ENCODE measurements around the gene AP5Z1. TPM values are rescaled to one million over a fixed set of nuclear protein-coding genes. Genes with fewer than 3 reads are reported as not detected.
A peak's percentile ranks its signal among the peaks of the same experiment; 100 is the strongest.
"Not testable (repeated sequence)": the region's sequence is repeated elsewhere in the genome, so short reads cannot be mapped to it uniquely, and the experiment has no call there.

Gene AP5Z1
- total RNA-seq, 1 donor from 2014 or later: 12.3 TPM

DNA sequence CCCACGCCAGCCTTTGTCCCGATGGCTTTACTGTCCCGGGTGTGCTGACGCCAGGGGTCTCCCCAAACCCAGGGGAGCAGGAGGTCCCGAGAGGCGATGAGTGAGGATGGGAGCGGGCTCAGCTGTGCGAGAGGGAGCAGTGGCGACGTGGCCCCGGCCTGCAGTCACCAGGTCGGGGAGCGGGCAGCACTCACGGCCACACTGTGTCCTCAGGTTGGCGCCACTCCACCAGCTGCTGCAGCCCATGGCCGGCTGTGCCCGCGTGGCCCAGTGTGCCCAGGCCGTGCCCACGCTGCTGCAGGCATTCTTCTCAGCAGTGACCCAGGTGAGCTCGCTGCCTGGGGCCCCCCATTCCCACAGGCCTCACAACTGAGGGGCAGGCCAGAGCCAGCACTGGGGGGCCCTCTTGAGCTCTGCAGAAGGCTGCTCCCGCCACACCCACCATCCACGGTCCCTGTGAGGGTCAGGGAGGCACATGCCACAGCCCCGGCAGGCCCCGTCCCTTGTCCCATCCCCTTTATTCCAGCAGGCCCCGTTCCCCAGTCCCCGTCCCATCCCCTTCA lies 13.3 kb downstream of the AP5Z1 start:
- DNase-seq: no peak

DNA sequence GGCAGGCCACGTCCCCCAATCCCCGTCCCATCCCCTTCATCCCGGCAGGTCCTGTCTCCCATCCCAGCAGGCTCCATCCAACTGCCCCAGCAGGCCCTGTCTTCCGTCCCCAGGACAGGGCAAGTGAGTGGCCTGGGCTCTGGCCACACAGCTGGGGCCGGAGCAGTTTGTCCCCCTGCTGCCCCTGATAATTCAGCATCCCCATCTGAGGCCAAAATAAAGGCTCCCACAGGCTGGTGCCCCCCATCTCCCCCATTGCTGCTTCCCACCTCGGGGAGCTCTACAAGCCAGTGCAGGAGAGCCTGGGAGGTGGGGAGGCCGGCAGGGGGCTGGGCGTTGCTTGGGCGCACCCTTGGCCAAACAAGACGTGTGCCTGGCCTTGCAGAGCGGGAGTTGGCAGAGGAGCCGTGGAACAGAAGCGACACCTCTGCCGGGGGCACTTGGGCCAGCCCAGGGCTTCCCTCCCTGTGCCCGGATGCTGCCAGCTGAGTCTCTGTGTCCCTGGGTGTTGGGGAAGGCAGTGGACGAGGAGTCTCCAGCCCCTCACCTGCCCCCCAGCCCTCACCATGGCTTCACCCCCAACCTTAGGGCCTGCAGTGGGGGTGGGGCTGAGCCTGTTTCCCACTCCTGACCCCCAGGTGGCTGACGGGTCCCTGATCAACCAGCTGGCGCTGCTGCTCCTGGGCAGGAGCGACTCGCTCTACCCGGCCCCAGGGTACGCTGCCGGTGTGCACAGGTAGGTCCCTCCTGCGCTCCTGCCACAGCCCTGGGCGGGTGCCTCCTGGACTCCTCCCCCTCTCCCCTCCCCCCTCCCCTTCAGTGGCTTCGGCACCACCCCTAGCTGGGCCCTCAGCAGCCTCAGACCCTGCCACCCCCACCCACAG lies 14.0 kb downstream of the AP5Z1 start:
- no peak for DNase-seq

DNA sequence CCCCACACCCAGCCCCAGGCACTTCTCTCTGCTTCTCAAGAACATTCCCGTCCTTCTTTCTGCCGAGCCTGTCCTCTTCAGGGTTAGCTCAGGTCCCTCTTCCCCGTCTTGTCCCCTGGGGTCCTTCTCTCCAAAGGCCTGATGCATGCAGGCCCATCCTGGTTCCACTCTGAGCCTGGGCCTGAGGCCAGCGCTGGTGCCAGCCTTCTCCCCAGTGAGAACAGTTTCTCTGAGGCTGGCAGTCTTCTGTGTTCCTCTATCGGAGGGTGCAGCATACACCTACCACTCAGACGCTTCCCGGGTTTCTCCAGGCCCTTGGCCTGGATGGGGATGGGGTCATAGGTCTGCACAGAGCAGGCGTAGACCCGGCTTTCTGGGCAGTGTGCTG lies 14.6 kb downstream of the AP5Z1 start:
- DNase-seq: no peak

- no peak for DNase-seq
Observed at GRCh38 chr7:4790516-4790991, 15.1 kb downstream of the AP5Z1 start.

DNA sequence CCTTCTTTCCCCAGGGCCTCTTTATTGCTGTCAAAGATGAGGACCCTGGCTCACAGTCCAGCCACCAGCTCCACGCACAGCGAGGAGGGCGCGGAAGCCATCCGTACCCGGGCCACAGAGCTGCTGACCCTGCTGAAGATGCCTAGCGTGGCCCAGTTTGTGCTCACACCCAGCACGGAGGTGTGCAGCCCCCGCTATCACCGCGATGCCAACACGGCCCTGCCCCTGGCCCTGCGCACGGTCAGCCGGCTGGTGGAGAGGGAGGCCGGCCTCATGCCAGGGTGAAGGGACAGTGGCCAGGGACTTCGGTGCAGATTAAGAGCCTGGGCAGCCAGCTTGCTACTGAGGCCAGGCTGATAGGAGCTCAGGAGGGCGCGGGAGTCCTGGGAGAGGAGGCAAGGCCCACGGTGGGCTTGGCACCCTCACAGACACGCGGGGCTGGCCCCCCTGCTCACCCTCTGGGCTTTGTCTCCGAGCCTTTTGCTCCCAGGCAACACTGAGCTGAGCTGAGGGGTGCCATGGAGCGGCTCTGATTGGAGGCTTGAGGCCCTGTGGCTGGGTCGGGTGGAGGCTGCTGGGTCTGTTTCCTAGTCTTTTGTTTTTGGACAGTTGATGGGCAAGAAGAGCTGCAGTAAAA lies 15.8 kb downstream of the AP5Z1 start:
- no peak for DNase-seq

GRCh38 chr7:4791738-4792536 lies 16.5 kb downstream of the AP5Z1 start:
- peak; percentile 31 for DNase-seq

DNA sequence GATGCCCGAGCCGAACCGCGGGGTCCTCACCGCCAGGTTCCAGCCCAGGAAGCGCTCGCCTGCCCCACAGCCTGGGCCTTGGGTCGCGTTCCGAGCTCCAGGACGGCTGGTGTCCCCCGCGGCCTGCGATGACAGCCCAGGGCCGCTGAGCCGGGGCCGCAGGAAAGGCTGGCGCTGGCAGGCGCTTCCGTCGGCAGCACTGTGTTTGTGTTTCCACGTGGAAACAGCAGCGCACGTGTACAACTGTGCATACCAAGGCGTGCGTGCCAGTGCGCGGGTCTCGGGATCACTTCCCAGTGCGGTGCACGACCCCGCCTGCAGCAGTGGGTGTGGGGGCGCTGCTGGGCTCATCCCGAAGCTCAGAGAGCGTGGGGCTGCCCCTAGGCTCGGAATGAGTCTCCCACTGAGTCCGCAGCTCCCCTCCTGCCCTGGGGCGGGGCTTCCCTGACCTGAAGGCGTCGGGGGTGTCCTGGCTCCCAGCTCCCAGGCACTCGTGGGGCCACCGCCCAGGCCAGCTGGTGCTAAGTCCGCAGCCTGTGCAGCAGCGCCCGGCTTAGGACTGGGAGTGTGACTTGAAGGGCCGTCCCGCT lies 17.2 kb downstream of the AP5Z1 start:
- DNase-seq: no peak

DNA sequence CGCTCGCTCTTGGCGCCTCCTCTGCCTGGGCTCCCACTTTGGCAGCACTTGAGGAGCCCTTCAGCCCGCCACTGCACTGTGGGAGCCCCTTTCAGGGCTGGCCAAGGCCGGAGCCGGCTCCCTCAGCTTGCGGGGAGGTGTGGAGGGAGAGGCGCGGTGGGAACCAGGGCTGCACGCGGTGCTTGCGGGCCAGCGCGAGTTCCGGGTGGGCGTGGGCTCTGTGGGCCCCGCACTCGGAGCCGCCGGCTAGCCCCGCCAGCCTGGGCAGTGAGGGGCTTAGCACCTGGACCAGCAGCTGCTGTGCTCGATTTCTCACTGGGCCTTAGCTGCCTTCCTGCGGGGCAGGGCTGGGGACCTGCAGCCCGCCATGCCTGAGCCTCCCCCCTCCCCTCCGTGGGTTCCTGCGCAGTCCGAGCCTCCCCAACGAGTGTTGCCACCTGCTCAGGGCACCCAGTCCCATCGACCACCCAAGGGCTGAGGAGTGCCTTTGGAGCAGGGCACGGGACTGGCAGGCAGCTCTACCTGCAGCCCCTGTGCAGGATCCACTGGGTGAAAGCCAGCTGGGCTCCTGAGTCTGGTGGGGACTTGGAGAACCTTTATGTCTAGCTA lies 18.1 kb downstream of the AP5Z1 start:
- not testable (repeated sequence) for DNase-seq

DNA sequence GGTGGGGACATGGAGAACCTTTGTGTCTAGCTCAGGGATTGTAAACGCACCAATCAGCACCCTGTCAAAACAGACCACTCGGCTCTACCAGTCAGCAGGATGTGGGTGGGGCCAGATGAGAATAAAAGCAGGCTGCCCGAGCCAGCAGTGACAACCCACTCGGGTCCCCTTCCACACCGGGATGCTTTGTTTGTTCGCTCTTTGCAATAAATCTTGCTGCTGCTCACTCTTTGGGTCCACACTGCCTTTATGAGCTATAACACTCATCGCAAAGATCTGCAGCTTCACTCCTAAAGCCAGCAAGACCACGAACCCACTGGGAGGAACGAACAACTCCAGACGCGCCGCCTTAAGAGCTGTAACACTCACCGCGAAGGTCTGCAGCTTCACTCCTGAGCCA lies 18.7 kb downstream of the AP5Z1 start:
- DNase-seq: not testable (repeated sequence)

- no peak for DNase-seq
Observed at GRCh38 chr7:4794591-4795350, 19.3 kb downstream of the AP5Z1 start.

DNA sequence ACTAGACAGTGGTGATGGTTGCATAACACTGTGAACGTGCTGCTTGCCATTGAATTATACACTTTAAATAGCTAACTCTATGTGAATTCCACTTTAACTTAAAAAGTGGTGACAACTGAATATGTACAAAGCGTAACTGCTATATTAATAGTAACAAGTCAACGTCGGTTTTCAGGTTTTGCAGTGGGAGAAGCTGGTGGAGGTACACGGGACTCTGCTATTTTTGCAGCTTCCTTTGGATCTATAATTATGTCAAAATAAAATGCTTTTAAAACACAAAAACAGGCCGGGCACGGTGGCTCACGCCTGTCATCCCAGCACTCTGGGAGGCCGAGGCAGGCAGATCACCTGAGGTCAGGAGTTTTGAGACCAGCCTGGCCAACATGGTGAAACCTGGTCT lies 21.0 kb downstream of the AP5Z1 start:
- no peak for DNase-seq

DNA sequence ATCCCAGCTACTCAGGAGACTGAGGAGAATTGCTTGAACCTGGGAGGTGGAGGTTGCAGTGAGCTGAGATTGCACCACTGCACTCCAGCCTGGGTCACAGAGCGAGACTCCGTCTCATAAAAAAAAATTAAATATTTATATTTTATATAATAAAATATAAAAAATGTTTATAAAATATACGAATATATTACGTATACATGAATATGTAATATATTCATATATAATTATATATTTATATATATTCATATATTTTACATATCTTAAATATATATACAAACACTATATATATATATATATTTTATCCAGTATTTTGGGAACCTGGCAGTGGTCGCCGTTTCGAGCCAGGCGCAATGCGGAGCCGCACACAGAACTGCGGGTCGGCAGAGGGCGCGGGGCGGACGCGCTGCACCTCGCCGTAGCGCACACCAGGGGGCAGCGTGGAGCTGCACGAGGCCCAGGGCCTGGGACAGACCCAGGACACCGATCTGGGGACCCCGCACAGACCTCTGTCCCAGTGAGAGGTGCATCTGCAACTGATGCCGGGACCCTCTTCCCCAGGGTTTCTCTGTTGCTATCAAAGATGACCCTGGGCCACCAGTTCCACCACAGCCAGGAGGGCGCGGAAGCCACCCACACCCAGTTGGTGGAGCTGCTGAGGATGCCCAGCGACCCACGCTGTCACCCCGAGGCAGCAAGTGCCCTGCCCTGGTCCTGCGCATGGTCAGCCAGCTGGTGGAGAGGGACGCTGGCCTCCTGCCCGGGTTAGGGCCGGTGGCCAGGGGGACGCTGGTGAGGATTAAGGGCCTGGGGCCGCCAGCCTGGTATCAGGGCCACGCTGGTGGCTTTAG lies 22.7 kb downstream of the AP5Z1 start:
- DNase-seq: no peak

DNA sequence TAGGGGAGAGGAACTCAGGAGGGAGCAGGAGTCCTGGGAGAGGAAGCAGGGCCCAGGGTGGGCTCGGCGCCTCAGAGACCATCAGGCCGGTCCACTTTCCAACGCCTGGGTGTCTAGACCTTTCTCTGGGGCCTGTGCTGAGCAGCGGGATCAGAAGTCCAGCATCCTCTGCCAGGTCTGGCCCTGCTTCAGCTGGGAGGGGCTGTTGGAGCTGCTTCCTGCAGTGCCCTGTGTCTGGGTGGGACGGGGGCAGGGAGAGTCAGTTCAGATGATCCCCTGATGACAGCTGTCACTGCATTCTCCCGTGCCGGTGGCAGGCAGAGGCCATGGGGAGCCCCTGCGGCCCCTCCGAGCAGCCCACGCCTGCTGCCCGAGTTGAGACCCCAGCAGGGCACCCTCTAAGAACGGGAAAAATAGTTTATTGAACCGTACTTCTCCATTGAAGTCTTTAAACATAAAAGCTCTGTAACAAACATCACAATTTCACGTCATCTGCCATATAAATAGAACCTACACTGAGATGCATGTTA lies 23.3 kb downstream of the AP5Z1 start:
- no peak for DNase-seq

DNA sequence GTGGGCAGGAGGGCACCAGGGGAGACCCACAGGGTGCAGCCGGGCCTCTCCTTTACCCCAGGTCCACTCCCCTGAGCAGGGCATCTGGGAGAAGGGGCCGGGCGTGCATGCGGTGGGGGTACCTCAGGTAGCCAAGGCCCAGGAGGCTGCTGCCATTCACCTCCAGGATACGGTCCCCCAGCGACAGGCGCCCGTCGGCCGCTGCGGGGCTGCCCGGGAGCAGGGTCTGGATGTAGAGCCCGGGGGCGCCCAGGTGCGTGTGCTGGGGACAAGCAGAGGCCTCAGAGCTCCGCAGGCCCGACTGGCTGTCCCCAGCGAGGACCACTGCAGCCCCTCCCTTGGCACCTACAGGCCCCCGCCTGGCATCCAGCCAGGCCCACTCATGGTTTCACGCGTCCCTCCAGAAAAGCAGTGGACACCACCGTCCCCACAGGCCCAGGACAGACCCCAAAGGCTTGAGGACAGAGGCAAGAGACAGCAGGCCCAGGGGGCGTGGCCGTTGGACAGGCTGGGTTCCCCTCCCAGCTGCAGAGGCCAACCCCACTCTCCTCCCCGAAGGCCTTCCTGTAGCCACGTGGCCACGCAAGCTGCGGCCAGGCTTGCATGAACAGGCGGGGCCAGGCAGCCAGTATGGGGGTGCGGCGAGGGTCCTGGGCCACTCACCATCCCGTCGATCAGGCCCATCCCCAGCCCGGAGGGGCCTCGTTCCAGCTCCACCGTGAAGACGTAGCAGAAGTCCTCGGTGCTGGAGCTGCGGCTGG lies 24.3 kb downstream of the AP5Z1 start:
- DNase-seq: no peak

DNA sequence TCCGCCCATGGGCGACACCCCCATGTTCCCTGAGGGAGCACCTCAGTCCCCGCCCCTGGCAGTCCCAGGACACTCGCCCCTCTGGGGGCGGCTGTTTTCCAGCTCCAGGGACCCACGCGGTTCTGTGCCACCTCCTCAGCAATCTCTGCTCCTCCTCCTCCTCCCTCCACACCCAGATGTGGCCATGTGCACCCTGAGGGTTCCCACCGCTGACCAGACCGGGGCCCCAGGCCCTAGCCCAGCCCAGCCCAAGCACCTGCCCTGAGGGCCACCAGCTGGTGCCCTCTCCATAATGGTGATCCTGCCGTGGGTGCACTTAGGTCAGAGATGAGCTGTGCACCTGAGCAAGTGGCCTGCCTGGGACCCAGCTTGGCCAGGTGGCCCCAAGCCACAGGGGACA lies 25.1 kb downstream of the AP5Z1 start:
- DNase-seq: no peak

- DNase-seq: no peak
Observed at GRCh38 chr7:4800926-4801838, 25.8 kb downstream of the AP5Z1 start.

- DNase-seq: no peak
Observed at GRCh38 chr7:4801839-4802231, 26.4 kb downstream of the AP5Z1 start.

DNA sequence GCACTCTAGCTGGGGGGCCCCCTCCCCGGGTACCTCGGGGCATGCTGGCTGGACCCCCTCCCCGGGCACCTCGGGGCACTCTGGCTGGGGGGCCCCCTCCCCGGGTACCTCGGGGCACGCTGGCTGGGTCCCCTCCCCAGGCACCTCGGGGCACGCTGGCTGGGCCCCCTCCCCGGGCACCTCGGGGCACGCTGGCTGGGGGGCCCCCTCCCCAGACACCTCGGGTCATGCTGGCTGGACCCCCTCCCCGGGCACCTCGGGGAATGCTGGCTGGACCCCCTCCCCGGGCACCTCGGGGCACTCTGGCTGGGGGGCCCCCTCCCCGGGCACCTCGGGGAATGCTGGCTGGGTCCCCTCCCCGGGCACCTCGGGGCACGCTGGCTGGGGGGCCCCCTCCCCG lies 27.2 kb downstream of the AP5Z1 start:
- DNase-seq: not testable (repeated sequence)
